K562 (cell line): ENCODE data around the gene PLXNB2. TPM values are rescaled to one million over a fixed set of nuclear protein-coding genes. Genes with fewer than 3 reads are reported as not detected.

ENCODE experiments used
- BRCA1 ChIP-seq, 2 experiments: fragments of 450-650 bp in 1 of 2; sonication (generic) in 1 of 2; formaldehyde crosslinking in 1 of 2; IDR thresholded peaks; 2 replicates each; pipeline versions ENCODE4 v1.5.0 to v1.6.1; 2017 to 2020; ENCODE audit warnings: mild to moderate bottlenecking in 1 of 2, missing genetic modification reagents in 1 of 2
- C11orf30 ChIP-seq: fragments of 450-650 bp; IDR thresholded peaks from 2 replicates; pipeline ENCODE4 v1.6.1; 2016; ENCODE audit warnings: low read depth, mild to moderate bottlenecking
- CREB3 ChIP-seq: fragments of 450-650 bp; conservative IDR thresholded peaks from 2 replicates; pipeline ENCODE4 v1.6.1; 2016; ENCODE audit warnings: missing genetic modification characterization, low read depth, mild to moderate bottlenecking, missing compliant biosample characterization, moderate library complexity
- HIVEP1 ChIP-seq: fragments of 250-450 bp; sonication (Bioruptor Pico); IDR thresholded peaks from 2 replicates; pipeline ENCODE4 v1.4.0; 2020; ENCODE audit warnings: mild to moderate bottlenecking
- HNRNPK ChIP-seq: fragments of 200-400 bp; formaldehyde crosslinking; IDR thresholded peaks from one replicate; pipeline ENCODE4 v1.6.1; 2018; ENCODE audit warnings: mild to moderate bottlenecking, low read depth, low read length; ENCODE audit not compliant: poor library complexity, severe bottlenecking
- JUNB ChIP-seq: fragments of 450-650 bp; formaldehyde crosslinking; conservative IDR thresholded peaks from 2 replicates; pipeline ENCODE4 v1.4.0; 2020; ENCODE audit warnings: mild to moderate bottlenecking
- MAZ ChIP-seq, 2 experiments: fragments of 450-650 bp in 1 of 2; sonication (generic) in 1 of 2; formaldehyde crosslinking; IDR thresholded peaks in 1 of 2; conservative IDR thresholded peaks in 1 of 2; 2 replicates each; pipeline versions ENCODE4 v1.4.0 to v1.5.0; 2020; ENCODE audit warnings: mild to moderate bottlenecking in 1 of 2, missing genetic modification reagents in 1 of 2
- MNT ChIP-seq, 2 experiments: fragments of 450-650 bp; conservative IDR thresholded peaks; 2 replicates each; pipeline ENCODE4 v1.6.1; 2017; ENCODE audit warnings: mild to moderate bottlenecking in 2 of 2, moderate library complexity in 2 of 2
- NFYB ChIP-seq: IDR thresholded peaks from 2 replicates; pipeline ENCODE4 v1.6.1; 2011; ENCODE audit warnings: mild to moderate bottlenecking, moderate library complexity; ENCODE audit not compliant: insufficient read length; ENCODE audit errors: extremely low read depth
- NR2C2 ChIP-seq, 2 experiments: fragments of 200-800 bp in 1 of 2; sonication (Bioruptor generic) in 1 of 2; sonication (generic) in 1 of 2; formaldehyde crosslinking in 1 of 2; IDR thresholded peaks; 2 replicates each; pipeline versions ENCODE4 v1.6.1 to v1.8.0; 2016 to 2022; ENCODE audit warnings: mild to moderate bottlenecking in 1 of 2, missing compliant biosample characterization in 1 of 2, missing genetic modification characterization in 1 of 2, missing genetic modification reagents in 1 of 2
- SIX5 ChIP-seq, 2 experiments: IDR thresholded peaks; 2 replicates each; pipeline ENCODE4 v1.6.1; 2011; ENCODE audit warnings: low read length in 2 of 2, borderline replicate concordance in 1 of 2, low read depth in 1 of 2, mild to moderate bottlenecking in 1 of 2, moderate library complexity in 1 of 2; ENCODE audit not compliant: insufficient read depth in 1 of 2
- TBP ChIP-seq: optimal IDR thresholded peaks from 2 replicates; pipeline ENCODE3; 2011; ENCODE audit warnings: low read depth, low read length, improper control_type of control experiment
- TSC22D4 ChIP-seq: fragments of 450-650 bp; IDR thresholded peaks from 2 replicates; pipeline ENCODE4 v1.6.1; 2016; ENCODE audit warnings: missing genetic modification characterization, missing biosample characterization, control low read depth
- XRCC5 ChIP-seq: fragments of 200-400 bp; formaldehyde crosslinking; IDR thresholded peaks from 2 replicates; pipeline ENCODE4 v1.6.1; 2017; ENCODE audit warnings: low read depth, mild to moderate bottlenecking, low read length
- ZFPM2 ChIP-seq: fragments of 250-450 bp; sonication (Bioruptor Pico); IDR thresholded peaks from 2 replicates; pipeline ENCODE4 v1.5.1; 2022; ENCODE audit warnings: mild to moderate bottlenecking
- ZNF316 ChIP-seq: fragments of 450-650 bp; IDR thresholded peaks from 2 replicates; pipeline ENCODE4 v1.6.1; 2016
- ZNF785 ChIP-seq: fragments of 250-450 bp; sonication (Bioruptor Pico); IDR thresholded peaks from 2 replicates; pipeline ENCODE4 v1.4.0; 2020; ENCODE audit warnings: mild to moderate bottlenecking
- polyA plus RNA-seq, 8 experiments: library from polyadenylated mRNA; depleted of rRNA in 4 of 8; stranded (reverse) in 5 of 8; unstranded in 3 of 8; fragments of >200 nt; fragmentation: Nextera tagmentation in 2 of 8; fragmentation: Illumina TruSeq in 1 of 8; extraction: Ambion mirVana in 2 of 8; extraction: Trizol in 1 of 8; gene quantifications; 2 replicates each; pipeline versions ENCODE4 v1.2.1 to v1.2.3, GENCODE V29; 2011 to 2014; ENCODE audit warnings: inconsistent platforms in 1 of 8, missing spikeins in 1 of 8
- total RNA-seq, 7 experiments: library from RNA; depleted of rRNA in 6 of 7; stranded (reverse); fragments of >200 nt in 6 of 7; fragmentation: Illumina TruSeq in 2 of 7; extraction: Trizol in 2 of 7; gene quantifications; 2 replicates each; pipeline versions ENCODE4 v1.2.1 to v1.2.3, GENCODE V29; 2011 to 2021; ENCODE audit warnings: low replicate concordance in 1 of 7
- TF ChIP-seq, protein P1 (sequence below): fragments of 450-650 bp; formaldehyde crosslinking; IDR thresholded peaks from 2 replicates; pipeline ENCODE4 v1.4.0; 2020; ENCODE audit warnings: mild to moderate bottlenecking, moderate library complexity

PLXNB2 gene
- total and polyA plus RNA-seq, 9 of the 15 experiments (the other 6 are each of a cell fraction or from before 2014, with no cell fraction given) = 0.15 to 45.1 (median 13.6) TPM

DNA sequence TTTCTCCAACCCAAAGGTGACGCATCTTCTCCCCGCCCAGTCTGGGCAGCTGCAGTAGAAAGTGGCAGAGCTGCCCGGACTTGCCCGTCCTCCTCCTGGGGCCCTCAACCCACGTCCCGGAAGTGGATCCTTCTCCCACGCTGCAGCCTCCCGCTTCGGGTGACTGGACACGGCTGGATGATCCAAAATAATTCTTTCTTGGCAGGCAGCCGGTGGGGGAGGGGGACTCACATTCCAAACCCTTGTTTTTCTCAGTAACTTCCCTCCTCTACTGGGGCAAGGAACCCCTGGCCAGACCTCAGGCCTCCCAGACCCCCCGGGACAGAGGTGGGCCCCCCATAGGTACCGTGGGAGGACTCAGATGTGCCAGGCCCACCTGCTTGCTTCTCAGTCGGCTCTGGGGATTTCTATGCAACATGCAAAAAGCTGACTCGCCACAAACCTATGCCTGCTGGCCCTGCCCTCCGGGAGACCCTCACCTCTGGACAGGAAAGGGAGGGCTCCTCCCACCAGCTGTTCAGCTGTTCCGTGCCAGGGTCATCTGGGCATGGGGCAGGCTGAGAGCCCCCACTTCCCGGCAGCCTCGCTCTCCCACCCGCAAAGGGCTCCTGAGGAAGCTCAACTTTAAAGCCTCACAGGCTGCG is 1.4 kb downstream of the PLXNB2 start (continued):
- TF ChIP-seq ZNF785 (CRISPR knock-in tag) = no peak
- no peak for TF ChIP-seq HNRNPK
- TF ChIP-seq MAZ (CRISPR knock-in tag; conservative IDR thresholded peaks at IDR 0.05 in 1 of 2, IDR thresholded peaks at IDR 0.05 in 1 of 2) = no peak
- no peak for TF ChIP-seq BRCA1 (IDR thresholded peaks at IDR 0.05)
- TF ChIP-seq BRCA1 (CRISPR knock-in tag; IDR thresholded peaks at IDR 0.05) = no peak
- TF ChIP-seq ZFPM2 (CRISPR knock-in tag) = no peak
- TF ChIP-seq CREB3 (tag) = no peak
- TF ChIP-seq HIVEP1 (CRISPR knock-in tag) = no peak
- TF ChIP-seq, protein P1, sequence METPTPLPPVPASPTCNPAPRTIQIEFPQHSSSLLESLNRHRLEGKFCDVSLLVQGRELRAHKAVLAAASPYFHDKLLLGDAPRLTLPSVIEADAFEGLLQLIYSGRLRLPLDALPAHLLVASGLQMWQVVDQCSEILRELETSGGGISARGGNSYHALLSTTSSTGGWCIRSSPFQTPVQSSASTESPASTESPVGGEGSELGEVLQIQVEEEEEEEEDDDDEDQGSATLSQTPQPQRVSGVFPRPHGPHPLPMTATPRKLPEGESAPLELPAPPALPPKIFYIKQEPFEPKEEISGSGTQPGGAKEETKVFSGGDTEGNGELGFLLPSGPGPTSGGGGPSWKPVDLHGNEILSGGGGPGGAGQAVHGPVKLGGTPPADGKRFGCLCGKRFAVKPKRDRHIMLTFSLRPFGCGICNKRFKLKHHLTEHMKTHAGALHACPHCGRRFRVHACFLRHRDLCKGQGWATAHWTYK (CRISPR knock-in tag) = no peak
- peak; percentile 79 for TF ChIP-seq ZNF316
- no peak for TF ChIP-seq SIX5 (IDR thresholded peaks at IDR 0.05; ENCODE audit: borderline replicate concordance in 1 of 2, insufficient read depth in 1 of 2, low read depth in 1 of 2, low read length in 2 of 2)
- TF ChIP-seq TSC22D4 (tag) = no peak
- no peak for TF ChIP-seq NR2C2 (CRISPR knock-in tag; IDR thresholded peaks at IDR 0.05)
- TF ChIP-seq NR2C2 (tag; IDR thresholded peaks at IDR 0.05) = peak; percentile 44; the same call in 1 of the 2 replicates
- TF ChIP-seq MNT (conservative IDR thresholded peaks at IDR 0.05) = no peak
- TF ChIP-seq TBP = no peak
- no peak for TF ChIP-seq XRCC5
- TF ChIP-seq NFYB = no peak
- peak; percentile 78 for TF ChIP-seq C11orf30
- TF ChIP-seq JUNB (CRISPR knock-in tag) = no peak
